IPS-NIHi7 (cell line): ENCODE data around the gene LGALS1.

Experiments
- DNase-seq: peaks from one replicate; pipeline ENCODE4 v3.0.0; 2012; ENCODE audit warnings: mixed read lengths; ENCODE audit errors: extremely low spot score

LGALS1 gene

GRCh38 chr22:37674951-37675929 lies at the start of gene LGALS1:
Gene LGALS1, plus strand, starts transcription at chr22:37675636. Its CDS starts 67 bp downstream, at chr22:37675703.
- DNase-seq, result peak; percentile 71

GRCh38 chr22:37625737-37626136 lies 49.7 kb upstream of the LGALS1 start:
- DNase-seq, result no peak

GRCh38 chr22:37626144-37626543 lies 49.3 kb upstream of the LGALS1 start:
- no peak for DNase-seq

- DNase-seq, result no peak
These were observed 48.8 kb upstream of the LGALS1 start for GRCh38 chr22:37626556-37627075.

- DNase-seq, result no peak
These were observed 48.3 kb upstream of the LGALS1 start for GRCh38 chr22:37627121-37627520.

GRCh38 chr22:37627545-37627944 lies 47.9 kb upstream of the LGALS1 start:
- no peak for DNase-seq

- no peak for DNase-seq
These were observed 46.6 kb upstream of the LGALS1 start for GRCh38 chr22:37628830-37629229.

GRCh38 chr22:37629928-37630327 lies 45.5 kb upstream of the LGALS1 start:
- DNase-seq, result no peak

- DNase-seq, result peak; percentile 20
These were observed 44.5 kb upstream of the LGALS1 start for GRCh38 chr22:37630839-37631435.

GRCh38 chr22:37631448-37632173 lies 43.8 kb upstream of the LGALS1 start:
- no peak for DNase-seq

- peak; percentile 13 for DNase-seq
These were observed 43.0 kb upstream of the LGALS1 start for GRCh38 chr22:37632174-37633088.

GRCh38 chr22:37633089-37633624 lies 42.3 kb upstream of the LGALS1 start:
- no peak for DNase-seq

GRCh38 chr22:37633625-37634416 lies 41.6 kb upstream of the LGALS1 start:
- DNase-seq, result peak; percentile 79

GRCh38 chr22:37634417-37634924 lies 41.0 kb upstream of the LGALS1 start:
- no peak for DNase-seq

- no peak for DNase-seq
These were observed 40.3 kb upstream of the LGALS1 start for GRCh38 chr22:37635157-37635556.

- peak; percentile 27 for DNase-seq
These were observed 39.1 kb upstream of the LGALS1 start for GRCh38 chr22:37636186-37636948.

- no peak for DNase-seq
These were observed 38.5 kb upstream of the LGALS1 start for GRCh38 chr22:37636949-37637273.

- peak; percentile 22 for DNase-seq
These were observed 36.9 kb upstream of the LGALS1 start for GRCh38 chr22:37638391-37639069.
